Measurements from ENCODE around the gene UBA3. TPM values are rescaled to one million over a fixed set of nuclear protein-coding genes. Genes with fewer than 3 reads are reported as not detected.

Gene UBA3
- total and polyA plus RNA-seq, 10 of the 15 experiments (the other 5 are each of a cell fraction or from before 2014, with no cell fraction given): 72.9 to 131 (median 102) TPM

DNA sequence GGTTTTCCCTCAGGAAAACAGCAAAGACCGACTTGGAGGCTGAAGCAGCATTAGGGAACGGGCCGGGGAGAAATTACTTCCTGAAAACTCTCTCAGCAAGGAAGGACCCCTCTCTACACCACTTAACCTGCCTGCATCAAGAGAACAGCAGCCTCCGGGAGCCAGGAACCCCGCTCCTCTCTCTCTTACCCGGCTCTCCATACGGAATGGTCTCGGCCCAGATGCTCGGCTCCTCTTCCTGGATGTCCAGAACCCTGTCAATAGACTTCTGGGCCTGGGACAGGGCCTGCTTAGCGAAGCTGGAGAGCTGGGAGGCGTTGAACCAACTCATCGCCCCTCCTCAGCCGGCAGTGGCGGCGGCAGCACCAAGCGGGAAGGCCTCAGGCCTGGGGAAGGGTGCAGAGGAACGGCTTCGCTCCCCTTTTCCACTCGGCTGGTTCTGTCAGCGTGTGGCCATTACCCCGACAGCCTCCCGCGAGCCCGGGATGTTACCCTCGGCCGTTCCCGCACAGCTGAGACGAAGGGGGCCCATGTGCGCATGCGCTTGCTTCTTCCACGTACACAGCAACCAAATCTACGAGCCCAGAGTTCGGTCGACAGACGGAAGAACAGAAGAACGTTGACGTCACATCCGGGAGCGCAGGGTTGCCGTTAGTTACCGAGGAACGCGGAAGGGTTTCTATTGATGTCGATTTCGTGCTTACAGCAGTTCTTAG lies 28.3 kb downstream of the UBA3 start, which contains the start of gene TMF1 (continued):
- TF ChIP-seq, protein P1, sequence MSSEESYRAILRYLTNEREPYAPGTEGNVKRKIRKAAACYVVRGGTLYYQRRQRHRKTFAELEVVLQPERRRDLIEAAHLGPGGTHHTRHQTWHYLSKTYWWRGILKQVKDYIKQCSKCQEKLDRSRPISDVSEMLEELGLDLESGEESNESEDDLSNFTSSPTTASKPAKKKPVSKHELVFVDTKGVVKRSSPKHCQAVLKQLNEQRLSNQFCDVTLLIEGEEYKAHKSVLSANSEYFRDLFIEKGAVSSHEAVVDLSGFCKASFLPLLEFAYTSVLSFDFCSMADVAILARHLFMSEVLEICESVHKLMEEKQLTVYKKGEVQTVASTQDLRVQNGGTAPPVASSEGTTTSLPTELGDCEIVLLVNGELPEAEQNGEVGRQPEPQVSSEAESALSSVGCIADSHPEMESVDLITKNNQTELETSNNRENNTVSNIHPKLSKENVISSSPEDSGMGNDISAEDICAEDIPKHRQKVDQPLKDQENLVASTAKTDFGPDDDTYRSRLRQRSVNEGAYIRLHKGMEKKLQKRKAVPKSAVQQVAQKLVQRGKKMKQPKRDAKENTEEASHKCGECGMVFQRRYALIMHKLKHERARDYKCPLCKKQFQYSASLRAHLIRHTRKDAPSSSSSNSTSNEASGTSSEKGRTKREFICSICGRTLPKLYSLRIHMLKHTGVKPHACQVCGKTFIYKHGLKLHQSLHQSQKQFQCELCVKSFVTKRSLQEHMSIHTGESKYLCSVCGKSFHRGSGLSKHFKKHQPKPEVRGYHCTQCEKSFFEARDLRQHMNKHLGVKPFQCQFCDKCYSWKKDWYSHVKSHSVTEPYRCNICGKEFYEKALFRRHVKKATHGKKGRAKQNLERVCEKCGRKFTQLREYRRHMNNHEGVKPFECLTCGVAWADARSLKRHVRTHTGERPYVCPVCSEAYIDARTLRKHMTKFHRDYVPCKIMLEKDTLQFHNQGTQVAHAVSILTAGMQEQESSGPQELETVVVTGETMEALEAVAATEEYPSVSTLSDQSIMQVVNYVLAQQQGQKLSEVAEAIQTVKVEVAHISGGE (CRISPR knock-in tag; IDR thresholded peaks at IDR 0.05): no peak

DNA sequence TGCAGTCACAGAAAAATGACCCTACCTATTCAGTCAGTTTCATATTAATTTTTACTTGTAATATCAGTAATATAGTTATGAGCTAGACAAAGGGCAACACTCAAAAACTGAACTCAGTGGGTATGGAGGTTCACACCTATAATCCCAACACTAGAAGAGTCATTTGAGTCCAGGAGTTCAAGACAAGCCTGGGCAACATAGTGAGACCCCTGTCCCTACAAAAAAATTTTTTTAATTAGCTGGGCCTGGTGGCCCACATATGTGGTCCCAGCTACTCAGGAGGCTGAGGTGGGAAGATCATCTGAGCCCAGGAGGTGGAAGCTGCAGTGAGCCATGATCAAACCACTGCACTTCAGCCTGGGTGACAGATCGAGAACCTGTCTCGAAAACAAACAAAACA lies 31.2 kb downstream of the UBA3 start:
- FAIRE-seq (no peak), ATAC-seq (no peak), DNase-seq (ENCODE audit: low read depth, low spot score) (no peak)
- Histone ChIP-seq H3K9me3 (replicated peaks; ENCODE audit: control insufficient read depth, insufficient read depth, low read length) (no peaks in the 10 kb centered on the region), H3K4me2 (ENCODE audit: control insufficient read depth, insufficient read depth) (0 out of 2 replicates have a peak overlapping the region, but pooled peaks have one; percentile 40), H3K36me3 (ENCODE audit: control insufficient read depth in 2 of 2, insufficient read depth in 2 of 2, low read length in 1 of 2) (peaks cover 0 to 4% of the 10 kb centered on the region in 2 experiments; a peak in 2 of 4 replicates), H3K27me3 (replicated peaks in 1 of 2; ENCODE audit: control insufficient read depth in 2 of 2, insufficient read depth in 2 of 2, low read length in 1 of 2) (no peaks in the 10 kb centered on the region), H3K9ac (ENCODE audit: control insufficient read depth, insufficient read depth, low read length) (no peak overlapping the region), H3K79me2 (ENCODE audit: control insufficient read depth, insufficient read depth, low read length) (peaks cover 61% of the 10 kb centered on the region), H3K4me1 (ENCODE audit: control insufficient read depth, insufficient read depth, low read length) (peaks cover 3% of the 10 kb centered on the region; the same call in 1 of the 2 replicates), H3K4me3 (peak overlapping the region; percentile 6; the same call in 1 of the 2 replicates), H3K27ac (ENCODE audit: control insufficient read depth, insufficient read depth) (no peak overlapping the region), H2AFZ (ENCODE audit: control insufficient read depth, low read depth, low read length) (no peak overlapping the region), H4K20me1 (ENCODE audit: control insufficient read depth, insufficient read depth) (no peaks in the 10 kb centered on the region)
- intact Hi-C loops (cut with micrococcal nuclease; ENCODE audit: unreplicated experiment): no loop called here
- no peak for TF ChIP-seq RCOR1 (conservative IDR thresholded peaks at IDR 0.05; ENCODE audit: low read depth, low read length)
- no peak for TF ChIP-seq SUZ12 (IDR thresholded peaks at IDR 0.05; ENCODE audit: unreplicated experiment)
- no peak for TF ChIP-seq ASH2L (IDR thresholded peaks at IDR 0.05; ENCODE audit: borderline replicate concordance, low read depth)
- TF ChIP-seq ETV6 (conservative IDR thresholded peaks at IDR 0.05 in 1 of 2, IDR thresholded peaks at IDR 0.05 in 1 of 2; ENCODE audit: borderline replicate concordance in 1 of 2, low read depth in 1 of 2): no peak
- TF ChIP-seq LARP7 (IDR thresholded peaks at IDR 0.05): no peak
- TF ChIP-seq SMARCA5 (IDR thresholded peaks at IDR 0.05): no peak
- TF ChIP-seq TARDBP (IDR thresholded peaks at IDR 0.05; ENCODE audit: borderline replicate concordance): no peak
- no peak for TF ChIP-seq TCF7 (IDR thresholded peaks at IDR 0.05; ENCODE audit: borderline replicate concordance)
- TF ChIP-seq, protein P2, sequence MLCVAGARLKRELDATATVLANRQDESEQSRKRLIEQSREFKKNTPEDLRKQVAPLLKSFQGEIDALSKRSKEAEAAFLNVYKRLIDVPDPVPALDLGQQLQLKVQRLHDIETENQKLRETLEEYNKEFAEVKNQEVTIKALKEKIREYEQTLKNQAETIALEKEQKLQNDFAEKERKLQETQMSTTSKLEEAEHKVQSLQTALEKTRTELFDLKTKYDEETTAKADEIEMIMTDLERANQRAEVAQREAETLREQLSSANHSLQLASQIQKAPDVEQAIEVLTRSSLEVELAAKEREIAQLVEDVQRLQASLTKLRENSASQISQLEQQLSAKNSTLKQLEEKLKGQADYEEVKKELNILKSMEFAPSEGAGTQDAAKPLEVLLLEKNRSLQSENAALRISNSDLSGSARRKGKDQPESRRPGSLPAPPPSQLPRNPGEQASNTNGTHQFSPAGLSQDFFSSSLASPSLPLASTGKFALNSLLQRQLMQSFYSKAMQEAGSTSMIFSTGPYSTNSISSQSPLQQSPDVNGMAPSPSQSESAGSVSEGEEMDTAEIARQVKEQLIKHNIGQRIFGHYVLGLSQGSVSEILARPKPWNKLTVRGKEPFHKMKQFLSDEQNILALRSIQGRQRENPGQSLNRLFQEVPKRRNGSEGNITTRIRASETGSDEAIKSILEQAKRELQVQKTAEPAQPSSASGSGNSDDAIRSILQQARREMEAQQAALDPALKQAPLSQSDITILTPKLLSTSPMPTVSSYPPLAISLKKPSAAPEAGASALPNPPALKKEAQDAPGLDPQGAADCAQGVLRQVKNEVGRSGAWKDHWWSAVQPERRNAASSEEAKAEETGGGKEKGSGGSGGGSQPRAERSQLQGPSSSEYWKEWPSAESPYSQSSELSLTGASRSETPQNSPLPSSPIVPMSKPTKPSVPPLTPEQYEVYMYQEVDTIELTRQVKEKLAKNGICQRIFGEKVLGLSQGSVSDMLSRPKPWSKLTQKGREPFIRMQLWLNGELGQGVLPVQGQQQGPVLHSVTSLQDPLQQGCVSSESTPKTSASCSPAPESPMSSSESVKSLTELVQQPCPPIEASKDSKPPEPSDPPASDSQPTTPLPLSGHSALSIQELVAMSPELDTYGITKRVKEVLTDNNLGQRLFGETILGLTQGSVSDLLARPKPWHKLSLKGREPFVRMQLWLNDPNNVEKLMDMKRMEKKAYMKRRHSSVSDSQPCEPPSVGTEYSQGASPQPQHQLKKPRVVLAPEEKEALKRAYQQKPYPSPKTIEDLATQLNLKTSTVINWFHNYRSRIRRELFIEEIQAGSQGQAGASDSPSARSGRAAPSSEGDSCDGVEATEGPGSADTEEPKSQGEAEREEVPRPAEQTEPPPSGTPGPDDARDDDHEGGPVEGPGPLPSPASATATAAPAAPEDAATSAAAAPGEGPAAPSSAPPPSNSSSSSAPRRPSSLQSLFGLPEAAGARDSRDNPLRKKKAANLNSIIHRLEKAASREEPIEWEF (IDR thresholded peaks at IDR 0.05; ENCODE audit: insufficient replicate concordance, low read depth, low read length): no peak
- TF ChIP-seq SUPT20H (IDR thresholded peaks at IDR 0.05; ENCODE audit: borderline replicate concordance, control insufficient read depth, low read depth, low read length): no peak
- in situ Hi-C loops (cut with MboI): no loop called here
- ChIA-PET CTCF (interaction anchor here (0.7 to 1.7 kb wide), 5 partner anchors 22 to 257 kb away, joined by 3 to 5 read pairs (median 3); no protein-coding TSS in a partner anchor), RAD21 (ENCODE audit: unreplicated experiment) (interaction anchor here (7.4 kb wide), 1 partner anchor 40 kb away, joined by 152 read pairs; the partner anchor contains the start of gene ARL6IP5), SMC1A (ENCODE audit: uncharacterized antibody, unreplicated experiment) (interaction anchor here (1.0 to 7.6 kb wide), 3 partner anchors 9 to 39 kb away, joined by 4 to 234 read pairs (median 4); partner anchors contain the start of genes ARL6IP5 and UBA3), POLR2A (interaction anchor here (0.7 kb wide), 1 partner anchor 30 kb away, joined by 3 read pairs; no protein-coding TSS in a partner anchor)
- WGBS (ENCODE audit: insufficient coverage, insufficient replicate concordance, low lambda C conversion rate, missing lambda C conversion rate): 100% methylated on average over 2 of the region's 2 CpGs
- BruUV-seq (replicated peaks): no TSS peak
